Mucosa of rectum (tissue), 2 donors: ENCODE data around the gene CCER1.
"Not testable (repeated sequence)": the region's sequence is repeated elsewhere in the genome, so short reads cannot be mapped to it uniquely, and the experiment has no call there.

Experiments
- H3K27ac ChIP-seq, 2 donors: one replicate each; pipeline ENCODE4 v1.7.0; 2013; ENCODE audit warnings: inconsistent platforms in 2 of 2, low read depth in 2 of 2, low read length in 2 of 2
- H3K27me3 ChIP-seq, 2 donors: one replicate each; pipeline ENCODE4 v1.7.0; 2013; ENCODE audit warnings: low read length in 2 of 2; ENCODE audit not compliant: control insufficient read depth in 2 of 2, insufficient read depth in 2 of 2
- H3K36me3 ChIP-seq, 2 donors: one replicate each; pipeline ENCODE4 v1.7.0; 2013; ENCODE audit warnings: low read length in 2 of 2; ENCODE audit not compliant: control insufficient read depth in 2 of 2, insufficient read depth in 2 of 2
- H3K4me1 ChIP-seq, 2 donors: one replicate each; pipeline ENCODE4 v1.7.0; 2013; ENCODE audit warnings: low read length in 2 of 2, mild to moderate bottlenecking in 1 of 2; ENCODE audit not compliant: control insufficient read depth in 2 of 2, insufficient read depth in 2 of 2
- H3K4me3 ChIP-seq, 2 donors: one replicate each; pipeline ENCODE4 v1.7.0; 2013; ENCODE audit warnings: low read length in 2 of 2
- H3K9ac ChIP-seq, 2 donors: one replicate each; pipeline ENCODE4 v1.7.0; 2013; ENCODE audit warnings: low read length in 2 of 2, low read depth in 1 of 2, mild to moderate bottlenecking in 1 of 2
- H3K9me3 ChIP-seq, 2 donors: one replicate each; pipeline ENCODE4 v1.7.0; 2013; ENCODE audit warnings: low read length in 2 of 2; ENCODE audit not compliant: control insufficient read depth in 2 of 2
- donor health status: healthy.
- donor health status: Normal muscosa, but diverticular disease.

CCER1 gene

GRCh38 chr12:90985331-90985730 is 30.4 kb upstream of the CCER1 start:
- not testable (repeated sequence) for H3K9me3 ChIP-seq, H3K9ac ChIP-seq, H3K4me3 ChIP-seq, H3K4me1 ChIP-seq, H3K27me3 ChIP-seq, H3K27ac ChIP-seq, H3K36me3 ChIP-seq

GRCh38 chr12:90984114-90984513 is 29.1 kb upstream of the CCER1 start:
- Histone ChIP-seq H3K9me3 (no peaks in the 10 kb centered on the region), H3K27me3 (no peaks in the 10 kb centered on the region), H3K9ac (no peak overlapping the region), H3K27ac (no peak overlapping the region), H3K36me3 (no peaks in the 10 kb centered on the region), H3K4me1 (no peaks in the 10 kb centered on the region), H3K4me3 (no peak overlapping the region)

GRCh38 chr12:90982170-90982569 is 27.2 kb upstream of the CCER1 start:
- H3K9me3 ChIP-seq, result no peaks in the 10 kb centered on the region
- no peak overlapping the region for H3K9ac ChIP-seq
- H3K4me3 ChIP-seq, result no peak overlapping the region
- H3K36me3 ChIP-seq, result no peaks in the 10 kb centered on the region
- H3K27ac ChIP-seq, result no peak overlapping the region
- H3K4me1 ChIP-seq, result no peaks in the 10 kb centered on the region
- H3K27me3 ChIP-seq, result no peaks in the 10 kb centered on the region

- Histone ChIP-seq H3K36me3 (no peaks in the 10 kb centered on the region), H3K4me3 (no peak overlapping the region), H3K27ac (no peak overlapping the region), H3K9ac (no peak overlapping the region), H3K9me3 (no peaks in the 10 kb centered on the region), H3K4me1 (no peaks in the 10 kb centered on the region), H3K27me3 (no peaks in the 10 kb centered on the region)
Observed at GRCh38 chr12:90979951-90980350, 25.0 kb upstream of the CCER1 start.

GRCh38 chr12:90979019-90979418 is 24.0 kb upstream of the CCER1 start:
- Histone ChIP-seq H3K9ac (no peak overlapping the region), H3K4me3 (no peak overlapping the region), H3K36me3 (no peaks in the 10 kb centered on the region), H3K27me3 (no peaks in the 10 kb centered on the region), H3K27ac (no peak overlapping the region), H3K9me3 (no peaks in the 10 kb centered on the region), H3K4me1 (no peaks in the 10 kb centered on the region)

GRCh38 chr12:90978117-90978770 is 23.3 kb upstream of the CCER1 start:
- Histone ChIP-seq H3K27me3 (no peaks in the 10 kb centered on the region), H3K27ac (no peak overlapping the region), H3K9ac (no peak overlapping the region), H3K4me1 (no peaks in the 10 kb centered on the region), H3K36me3 (no peaks in the 10 kb centered on the region), H3K9me3 (no peaks in the 10 kb centered on the region), H3K4me3 (no peak overlapping the region)

GRCh38 chr12:90977224-90977623 is 22.2 kb upstream of the CCER1 start:
- no peaks in the 10 kb centered on the region for H3K27me3 ChIP-seq
- no peaks in the 10 kb centered on the region for H3K9me3 ChIP-seq
- no peak overlapping the region for H3K4me3 ChIP-seq
- no peak overlapping the region for H3K27ac ChIP-seq
- H3K36me3 ChIP-seq, result no peaks in the 10 kb centered on the region
- no peak overlapping the region for H3K9ac ChIP-seq
- H3K4me1 ChIP-seq, result no peaks in the 10 kb centered on the region

- no peak overlapping the region for H3K27ac ChIP-seq
- H3K4me1 ChIP-seq, result no peaks in the 10 kb centered on the region
- no peaks in the 10 kb centered on the region for H3K27me3 ChIP-seq
- no peak overlapping the region for H3K4me3 ChIP-seq
- no peaks in the 10 kb centered on the region for H3K9me3 ChIP-seq
- H3K9ac ChIP-seq, result no peak overlapping the region
- H3K36me3 ChIP-seq, result no peaks in the 10 kb centered on the region
Observed at GRCh38 chr12:90974286-90974685, 19.3 kb upstream of the CCER1 start.

- Histone ChIP-seq H3K36me3 (no peaks in the 10 kb centered on the region), H3K9me3 (no peaks in the 10 kb centered on the region), H3K27me3 (no peaks in the 10 kb centered on the region), H3K4me1 (no peaks in the 10 kb centered on the region), H3K4me3 (no peak overlapping the region), H3K27ac (no peak overlapping the region), H3K9ac (no peak overlapping the region)
Observed at GRCh38 chr12:90972226-90972625, 17.2 kb upstream of the CCER1 start.

GRCh38 chr12:90970911-90971310 is 15.9 kb upstream of the CCER1 start:
- Histone ChIP-seq H3K4me1 (no peaks in the 10 kb centered on the region), H3K36me3 (no peaks in the 10 kb centered on the region), H3K9ac (no peak overlapping the region), H3K9me3 (no peaks in the 10 kb centered on the region), H3K4me3 (no peak overlapping the region), H3K27me3 (no peaks in the 10 kb centered on the region), H3K27ac (no peak overlapping the region)

- Histone ChIP-seq H3K27ac (no peak overlapping the region), H3K27me3 (no peaks in the 10 kb centered on the region), H3K36me3 (no peaks in the 10 kb centered on the region), H3K9me3 (no peaks in the 10 kb centered on the region), H3K4me3 (no peak overlapping the region), H3K9ac (no peak overlapping the region), H3K4me1 (no peaks in the 10 kb centered on the region)
Observed at GRCh38 chr12:90970471-90970870, 15.5 kb upstream of the CCER1 start.
